SK-MEL-5 (cell line): Measurements from ENCODE around the gene APELA. TPM values are rescaled to one million over a fixed set of nuclear protein-coding genes. Genes with fewer than 3 reads are reported as not detected.

Source experiments
- total RNA-seq: library from RNA; depleted of rRNA; stranded (reverse); fragments of >200 nt; shearing (Covaris generic); gene quantifications from 2 replicates; pipeline ENCODE4 v1.2.3, GENCODE V29; 2014; rRNA removed

The APELA gene
- total RNA-seq, 1 experiment from 2014 or later = not detected

Other genes starting within 250 kb of the APELA start
- gene SMIM31, start 123.0 kb upstream of the APELA start, total RNA-seq = 0.26 and 0.56 TPM in 2 replicates
- not detected in 2 replicates for gene TRIM61, start 100.5 kb downstream of the APELA start, total RNA-seq
- gene TRIM60, start 154.8 kb downstream of the APELA start, total RNA-seq = not detected in 2 replicates
- gene TRIM75, start 176.7 kb downstream of the APELA start, total RNA-seq = not detected in 2 replicates
- 56.9 and 57.9 TPM in 2 replicates for gene TMEM192, start 235.7 kb downstream of the APELA start, total RNA-seq